ENCODE data around the gene UQCRC1. TPM values are rescaled to one million over a fixed set of nuclear protein-coding genes. Genes with fewer than 3 reads are reported as not detected.

The UQCRC1 gene
- polyA plus RNA-seq, 3 donors, result 326 to 409 (median 350) TPM

DNA sequence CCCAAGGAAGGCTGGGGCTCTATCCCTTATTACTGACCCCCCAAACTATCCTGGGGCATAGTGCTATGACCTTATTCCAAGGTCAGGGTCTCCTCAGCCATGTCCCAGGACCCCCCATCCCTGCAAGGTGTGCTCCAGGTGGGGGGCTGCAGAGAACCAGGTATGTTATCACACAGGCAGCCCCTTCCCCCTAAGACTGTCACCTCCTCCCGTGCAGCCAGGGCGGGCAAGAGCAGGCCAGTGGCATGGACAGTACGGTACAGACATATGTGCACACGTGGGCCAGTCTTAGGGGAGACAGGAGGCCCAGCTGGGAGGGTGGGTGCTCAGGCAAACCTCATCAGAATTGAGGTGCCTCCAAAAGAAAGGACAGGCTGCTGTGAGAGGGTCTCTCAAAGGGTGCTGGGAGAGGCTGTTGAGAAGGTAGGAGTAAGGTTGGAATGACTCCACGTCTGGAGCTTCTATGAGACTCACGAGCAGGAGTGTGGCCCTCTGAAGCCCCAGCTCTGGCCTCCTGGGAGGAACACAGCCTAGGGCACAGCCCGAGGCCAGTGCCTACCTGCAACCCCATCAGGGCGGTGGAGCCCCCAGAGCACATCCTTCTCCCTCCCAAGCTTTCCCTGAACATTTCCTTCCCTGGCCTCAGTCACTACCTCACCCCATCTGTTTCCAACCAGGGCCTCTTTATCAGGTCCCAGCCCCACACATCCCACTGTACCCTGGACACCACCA is 12.6 kb downstream of the UQCRC1 start:
- H3K4me1 Mint-ChIP-seq, result peaks cover 12% of the 10 kb centered on the region
- no peak overlapping the region for H3K4me3 ChIP-seq (replicated peaks in 1 of 3; ENCODE audit: low read depth in 2 of 3, low read length in 3 of 3)
- peaks cover 44 to 48% of the 10 kb centered on the region in 2 donors for H3K36me3 ChIP-seq (replicated peaks in 1 of 2; ENCODE audit: control insufficient read depth in 1 of 2, insufficient read depth in 2 of 2, low read length in 2 of 2)
- H3K79me2 ChIP-seq (ENCODE audit: insufficient read depth, low read length), result no peaks in the 10 kb centered on the region
- H3K4me3 Mint-ChIP-seq, result no peak overlapping the region
- peaks cover 0 to 6% (median 0%) of the 10 kb centered on the region in 7 donors for H3K9me3 Mint-ChIP-seq
- H3K4me2 ChIP-seq (replicated peaks; ENCODE audit: extremely low read depth, low read length, poor library complexity, severe bottlenecking), result no peak overlapping the region
- DNase-seq, result no peak
- peaks cover 6 to 14% of the 10 kb centered on the region in 2 donors for H3K4me1 ChIP-seq (ENCODE audit: control insufficient read depth in 1 of 2, insufficient read depth in 2 of 2, low read length in 2 of 2)
- intact Hi-C loops (cut with micrococcal nuclease), result no loop called here
- H3K27ac Mint-ChIP-seq, result peak overlapping the region in 3 of 7 donors; percentile 43 to 59 (median 59)
- 82% methylated on average over 4 of the region's 8 CpGs for WGBS (ENCODE audit: insufficient coverage)
- no peak overlapping the region for H2AFZ ChIP-seq (ENCODE audit: insufficient read depth, low read depth, low read length, poor library complexity, severe bottlenecking)
- TF ChIP-seq, protein P1, sequence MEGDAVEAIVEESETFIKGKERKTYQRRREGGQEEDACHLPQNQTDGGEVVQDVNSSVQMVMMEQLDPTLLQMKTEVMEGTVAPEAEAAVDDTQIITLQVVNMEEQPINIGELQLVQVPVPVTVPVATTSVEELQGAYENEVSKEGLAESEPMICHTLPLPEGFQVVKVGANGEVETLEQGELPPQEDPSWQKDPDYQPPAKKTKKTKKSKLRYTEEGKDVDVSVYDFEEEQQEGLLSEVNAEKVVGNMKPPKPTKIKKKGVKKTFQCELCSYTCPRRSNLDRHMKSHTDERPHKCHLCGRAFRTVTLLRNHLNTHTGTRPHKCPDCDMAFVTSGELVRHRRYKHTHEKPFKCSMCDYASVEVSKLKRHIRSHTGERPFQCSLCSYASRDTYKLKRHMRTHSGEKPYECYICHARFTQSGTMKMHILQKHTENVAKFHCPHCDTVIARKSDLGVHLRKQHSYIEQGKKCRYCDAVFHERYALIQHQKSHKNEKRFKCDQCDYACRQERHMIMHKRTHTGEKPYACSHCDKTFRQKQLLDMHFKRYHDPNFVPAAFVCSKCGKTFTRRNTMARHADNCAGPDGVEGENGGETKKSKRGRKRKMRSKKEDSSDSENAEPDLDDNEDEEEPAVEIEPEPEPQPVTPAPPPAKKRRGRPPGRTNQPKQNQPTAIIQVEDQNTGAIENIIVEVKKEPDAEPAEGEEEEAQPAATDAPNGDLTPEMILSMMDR (IDR thresholded peaks at IDR 0.05), result no peak
- no peak overlapping the region for H3K9ac ChIP-seq (ENCODE audit: insufficient read depth, low read length, poor library complexity, severe bottlenecking)
- H3K27ac ChIP-seq (ENCODE audit: low read depth in 1 of 2, low read length in 2 of 2), result no peak overlapping the region
- H3K9me3 ChIP-seq (replicated peaks in 1 of 2; ENCODE audit: control insufficient read depth in 1 of 2, insufficient read depth in 1 of 2, low read length in 2 of 2), result no peaks in the 10 kb centered on the region
- peaks cover 49 to 52% of the 10 kb centered on the region in 2 donors for H3K36me3 Mint-ChIP-seq
- H4K20me1 ChIP-seq (ENCODE audit: insufficient read depth, low read length), result peaks cover 39% of the 10 kb centered on the region
- peaks cover 6 to 30% of the 10 kb centered on the region in 2 donors for H3K27me3 ChIP-seq (ENCODE audit: control insufficient read depth in 2 of 2, insufficient read depth in 2 of 2, low read length in 2 of 2)
- peaks cover 38 to 40% (median 38%) of the 10 kb centered on the region in 3 donors for H3K27me3 Mint-ChIP-seq (ENCODE audit: low read depth in 3 of 3)

DNA sequence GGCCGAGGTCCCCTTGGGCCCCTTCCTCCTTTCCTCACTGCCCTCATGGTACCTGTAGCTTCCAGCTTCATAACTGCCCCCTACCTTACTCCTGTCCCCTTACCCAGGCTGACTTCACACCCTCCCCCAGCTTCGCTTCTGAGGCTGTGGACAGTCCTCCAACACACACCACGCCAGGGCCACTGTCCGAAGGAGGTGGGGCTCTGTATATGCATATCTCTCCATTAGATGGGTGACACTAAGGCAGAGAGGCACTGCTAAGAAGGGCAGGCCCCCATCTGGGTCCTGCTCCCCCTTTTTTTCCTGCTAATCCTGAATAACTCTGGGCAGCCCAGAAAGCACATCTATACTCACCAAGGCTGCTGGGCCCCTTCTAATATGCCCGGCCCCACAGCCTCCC is 13.3 kb downstream of the UQCRC1 start:
- no peaks in the 10 kb centered on the region for H3K9me3 ChIP-seq (replicated peaks in 1 of 2; ENCODE audit: control insufficient read depth in 1 of 2, insufficient read depth in 1 of 2, low read length in 2 of 2)
- Mint-ChIP-seq H3K36me3 (peaks cover 44 to 47% of the 10 kb centered on the region in 2 donors), H3K27ac (peak overlapping the region in 2 of 7 donors; percentile 51 to 57), H3K4me3 (peak overlapping the region in 1 of 2 donors; percentile 83), H3K9me3 (peaks cover 0 to 6% (median 0%) of the 10 kb centered on the region in 7 donors), H3K27me3 (ENCODE audit: low read depth in 3 of 3) (peaks cover 38 to 43% (median 38%) of the 10 kb centered on the region in 3 donors), H3K4me1 (peaks cover 12% of the 10 kb centered on the region)
- H4K20me1 ChIP-seq (ENCODE audit: insufficient read depth, low read length), result peaks cover 32% of the 10 kb centered on the region
- no peak overlapping the region for H2AFZ ChIP-seq (ENCODE audit: insufficient read depth, low read depth, low read length, poor library complexity, severe bottlenecking)
- H3K9ac ChIP-seq (ENCODE audit: insufficient read depth, low read length, poor library complexity, severe bottlenecking), result no peak overlapping the region
- H3K4me3 ChIP-seq (replicated peaks in 1 of 3; ENCODE audit: low read depth in 2 of 3, low read length in 3 of 3), result no peak overlapping the region
- WGBS (ENCODE audit: insufficient coverage), result 78% methylated on average over 4 of the region's 5 CpGs
- no peak for DNase-seq
- H3K4me2 ChIP-seq (replicated peaks; ENCODE audit: extremely low read depth, low read length, poor library complexity, severe bottlenecking), result no peak overlapping the region
- H3K27me3 ChIP-seq (ENCODE audit: control insufficient read depth in 2 of 2, insufficient read depth in 2 of 2, low read length in 2 of 2), result peaks cover 6 to 30% of the 10 kb centered on the region in 2 donors
- intact Hi-C loops (cut with micrococcal nuclease), result no loop called here
- TF ChIP-seq, protein P1 (IDR thresholded peaks at IDR 0.05), result no peak
- H3K4me1 ChIP-seq (ENCODE audit: control insufficient read depth in 1 of 2, insufficient read depth in 2 of 2, low read length in 2 of 2), result peaks cover 6 to 14% of the 10 kb centered on the region in 2 donors
- H3K27ac ChIP-seq (ENCODE audit: low read depth in 1 of 2, low read length in 2 of 2), result no peak overlapping the region
- peaks cover 37 to 41% of the 10 kb centered on the region in 2 donors for H3K36me3 ChIP-seq (replicated peaks in 1 of 2; ENCODE audit: control insufficient read depth in 1 of 2, insufficient read depth in 2 of 2, low read length in 2 of 2)
- no peaks in the 10 kb centered on the region for H3K79me2 ChIP-seq (ENCODE audit: insufficient read depth, low read length)
